Thymus (tissue), 11 donors: ENCODE results near the gene MARK3. TPM values are rescaled to one million over a fixed set of nuclear protein-coding genes. Genes with fewer than 3 reads are reported as not detected.

ENCODE experiments used
- DNase-seq, 9 donors: peaks; one replicate each; pipeline ENCODE4 v3.0.0-alpha.2; 2013; ENCODE audit warnings: low spot score in 9 of 9, low read depth in 6 of 9, missing footprints in 1 of 9
- H3K27ac ChIP-seq, 2 donors: one replicate each; pipeline ENCODE4 v1.5.1; 2013; ENCODE audit warnings: control low read depth in 1 of 2, low read depth in 1 of 2, low read length in 1 of 2, mild to moderate bottlenecking in 1 of 2, moderate library complexity in 1 of 2
- H3K27me3 ChIP-seq, 2 donors: one replicate each; pipeline ENCODE4 v1.5.1; 2013; ENCODE audit warnings: low read length in 1 of 2; ENCODE audit not compliant: control insufficient read depth in 2 of 2, insufficient read depth in 1 of 2
- H3K36me3 ChIP-seq, 2 donors: one replicate each; pipeline ENCODE4 v1.5.1; 2013; ENCODE audit warnings: low read length in 1 of 2, mild to moderate bottlenecking in 1 of 2, moderate library complexity in 1 of 2; ENCODE audit not compliant: control insufficient read depth in 2 of 2, insufficient read depth in 2 of 2
- H3K4me1 ChIP-seq, 2 donors: one replicate each; pipeline ENCODE4 v1.5.1; 2013; ENCODE audit warnings: low read length in 2 of 2; ENCODE audit not compliant: control insufficient read depth in 2 of 2, insufficient read depth in 2 of 2
- H3K4me3 ChIP-seq, 2 donors: one replicate each; pipeline ENCODE4 v1.5.1; 2013; ENCODE audit warnings: low read length in 2 of 2, control low read depth in 1 of 2, mild to moderate bottlenecking in 1 of 2
- H3K9me3 ChIP-seq, 2 donors: one replicate each; pipeline ENCODE4 v1.5.1; 2013; ENCODE audit warnings: low read length in 1 of 2, mild to moderate bottlenecking in 1 of 2; ENCODE audit not compliant: control insufficient read depth in 2 of 2, insufficient read depth in 1 of 2
- WGBS: extraction: QIAGEN DNeasy Blood & Tissue Kit; methylation state at CpG from one replicate; pipeline ENCODE4 v1.1.7; 2013; 5-methylcytosine and 5-hydroxymethylcytosine counted together
- polyA plus RNA-seq: library from polyadenylated mRNA; stranded (reverse); fragments of 200-250 nt; gene quantifications from one replicate; pipeline ENCODE4 v1.2.3, GENCODE V29; 2013
- total RNA-seq: library from RNA; stranded (reverse); fragments of 120-200 nt; gene quantifications from one replicate; pipeline ENCODE4 v1.2.4, GENCODE V29; 2013
- donor health status: healthy.

The MARK3 gene
- total and polyA plus RNA-seq, 2 donors, result 50.8 to 91.6 TPM

GRCh38 chr14:103516426-103517173 lies 131.4 kb downstream of the MARK3 start:
- Histone ChIP-seq H3K4me3 (no peak overlapping the region), H3K36me3 (no peaks in the 10 kb centered on the region), H3K9me3 (no peaks in the 10 kb centered on the region), H3K27me3 (peaks cover 11 to 32% of the 10 kb centered on the region in 2 donors), H3K27ac (no peak overlapping the region), H3K4me1 (peaks cover 2 to 21% of the 10 kb centered on the region in 2 donors)
- DNase-seq, result no peak
- 88% methylated on average over 10 of the region's 10 CpGs for WGBS

- WGBS, result 95% methylated on average over 10 of the region's 10 CpGs
- H3K36me3 ChIP-seq, result no peaks in the 10 kb centered on the region
- no peak overlapping the region for H3K27ac ChIP-seq
- no peak overlapping the region for H3K4me3 ChIP-seq
- H3K4me1 ChIP-seq, result peaks cover 7 to 22% of the 10 kb centered on the region in 2 donors
- no peaks in the 10 kb centered on the region for H3K9me3 ChIP-seq
- DNase-seq, result no peak
- peaks cover 17 to 37% of the 10 kb centered on the region in 2 donors for H3K27me3 ChIP-seq
These were observed 132.0 kb downstream of the MARK3 start for GRCh38 chr14:103517174-103517566.

GRCh38 chr14:103517721-103518421 lies 132.7 kb downstream of the MARK3 start:
- H3K4me3 ChIP-seq, result no peak overlapping the region
- no peak for DNase-seq
- no peaks in the 10 kb centered on the region for H3K36me3 ChIP-seq
- no peak overlapping the region for H3K27ac ChIP-seq
- 77% methylated on average over 20 of the region's 20 CpGs for WGBS
- H3K27me3 ChIP-seq, result peaks cover 24 to 43% of the 10 kb centered on the region in 2 donors
- no peaks in the 10 kb centered on the region for H3K9me3 ChIP-seq
- peaks cover 10 to 24% of the 10 kb centered on the region in 2 donors for H3K4me1 ChIP-seq

GRCh38 chr14:103518422-103519042 lies 133.3 kb downstream of the MARK3 start:
- peak in 3 of 9 donors; percentile 46 to 52 (median 49) for DNase-seq

GRCh38 chr14:103519043-103519836 lies 134.0 kb downstream of the MARK3 start:
- Histone ChIP-seq H3K27me3 (peaks cover 37 to 56% of the 10 kb centered on the region in 2 donors), H3K4me3 (no peak overlapping the region), H3K4me1 (peaks cover 10 to 24% of the 10 kb centered on the region in 2 donors), H3K36me3 (no peaks in the 10 kb centered on the region), H3K9me3 (peaks cover 1 to 3% of the 10 kb centered on the region in 2 donors), H3K27ac (no peak overlapping the region)
- WGBS, result 48% methylated on average over 13 of the region's 13 CpGs
- no peak for DNase-seq

More at GRCh38 chr14:103518422-103519042, 133.3 kb downstream of the MARK3 start:
- H3K9me3 ChIP-seq, result peaks cover 0 to under 1% of the 10 kb centered on the region in 2 donors
- peaks cover 30 to 49% of the 10 kb centered on the region in 2 donors for H3K27me3 ChIP-seq
- H3K27ac ChIP-seq, result no peak overlapping the region
- no peaks in the 10 kb centered on the region for H3K36me3 ChIP-seq
- WGBS, result 67% methylated on average over 9 of the region's 9 CpGs
- H3K4me1 ChIP-seq, result peaks cover 10 to 24% of the 10 kb centered on the region in 2 donors
- no peak overlapping the region for H3K4me3 ChIP-seq

GRCh38 chr14:103519837-103520212 lies 134.6 kb downstream of the MARK3 start:
- Histone ChIP-seq H3K27ac (no peak overlapping the region), H3K36me3 (no peaks in the 10 kb centered on the region), H3K4me3 (no peak overlapping the region), H3K9me3 (peaks cover 1 to 3% of the 10 kb centered on the region in 2 donors), H3K27me3 (peaks cover 39 to 62% of the 10 kb centered on the region in 2 donors), H3K4me1 (peaks cover 10 to 24% of the 10 kb centered on the region in 2 donors)
- no peak for DNase-seq
- 92% methylated on average over 22 of the region's 22 CpGs for WGBS

GRCh38 chr14:103520269-103520656 lies 135.0 kb downstream of the MARK3 start:
- 86% methylated on average over 10 of the region's 10 CpGs for WGBS
- Histone ChIP-seq H3K4me3 (no peak overlapping the region), H3K36me3 (no peaks in the 10 kb centered on the region), H3K9me3 (peaks cover 1 to 3% of the 10 kb centered on the region in 2 donors), H3K27ac (no peak overlapping the region), H3K4me1 (peaks cover 10 to 24% of the 10 kb centered on the region in 2 donors), H3K27me3 (peaks cover 39 to 64% of the 10 kb centered on the region in 2 donors)
- no peak for DNase-seq

GRCh38 chr14:103520657-103521437 lies 135.6 kb downstream of the MARK3 start:
- H3K9me3 ChIP-seq, result peaks cover 1 to 3% of the 10 kb centered on the region in 2 donors
- 4% methylated on average over 66 of the region's 66 CpGs for WGBS
- peaks cover 39 to 68% of the 10 kb centered on the region in 2 donors for H3K27me3 ChIP-seq
- peaks cover 10 to 24% of the 10 kb centered on the region in 2 donors for H3K4me1 ChIP-seq
- no peaks in the 10 kb centered on the region for H3K36me3 ChIP-seq
- peak in 6 of 9 donors; percentile 44 to 80 (median 60) for DNase-seq
- H3K4me3 ChIP-seq, result peak overlapping the region; percentile 41 to 58
- H3K27ac ChIP-seq, result no peak overlapping the region
